GM08714 (cell line): ENCODE measurements around the gene CADM4.
"Not testable (repeated sequence)": the region's sequence is repeated elsewhere in the genome, so short reads cannot be mapped to it uniquely, and the experiment has no call there.

Source experiments
- H3K4me3 ChIP-seq: fragments of 200-500 bp; sonication (Bioruptor generic); 2 replicates; pipeline ENCODE4 v1.5.1; 2014; ENCODE audit warnings: mild to moderate bottlenecking, low read length, inconsistent platforms
- ZNF274 ChIP-seq: IDR thresholded peaks from 2 replicates; pipeline ENCODE4 v1.6.1; 2012; ENCODE audit warnings: mild to moderate bottlenecking, low read depth, low read length

CADM4 gene

DNA sequence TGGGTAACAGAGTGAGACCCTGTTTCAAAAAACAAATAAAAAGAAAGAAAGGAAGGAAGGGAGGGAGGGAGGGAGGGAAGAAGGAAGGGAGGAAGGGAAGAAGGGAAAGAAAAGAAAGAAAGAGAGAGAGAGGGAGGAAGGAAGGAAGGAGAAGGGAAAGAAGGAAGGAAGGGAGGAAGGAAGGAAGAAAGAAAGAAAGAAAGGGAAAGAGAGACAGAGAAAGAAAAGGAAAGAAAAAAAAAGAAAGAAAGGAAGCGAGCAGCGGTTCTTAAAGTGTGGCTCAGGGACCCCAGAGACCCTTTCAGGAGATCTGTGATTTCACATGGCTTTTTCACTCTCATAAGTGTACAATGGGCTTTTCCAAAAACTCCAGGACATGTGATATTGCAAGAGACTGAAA lies 9.9 kb upstream of the CADM4 start:
- TF ChIP-seq ZNF274, result no peak
- no peak overlapping the region for H3K4me3 ChIP-seq

DNA sequence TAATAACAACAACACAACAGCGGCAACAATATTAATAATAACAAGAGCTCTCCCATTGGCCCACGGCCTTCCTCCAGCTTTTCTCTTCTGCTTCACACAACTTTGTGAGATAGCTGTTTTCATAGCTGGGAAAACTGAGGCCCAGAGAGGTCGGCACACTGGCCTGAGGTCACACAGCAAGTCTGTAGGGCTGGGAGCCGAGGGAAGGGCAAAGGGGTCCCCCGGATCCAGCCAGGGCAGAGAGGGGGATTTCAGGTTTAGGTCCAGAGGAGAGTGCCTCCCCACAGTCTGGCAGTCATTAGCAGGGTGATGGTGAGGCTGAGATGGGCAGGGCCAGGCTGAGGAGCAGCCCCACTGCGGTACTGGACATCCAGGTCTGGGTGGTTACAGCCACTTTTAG lies 9.0 kb upstream of the CADM4 start:
- no peak overlapping the region for H3K4me3 ChIP-seq
- no peak for TF ChIP-seq ZNF274

DNA sequence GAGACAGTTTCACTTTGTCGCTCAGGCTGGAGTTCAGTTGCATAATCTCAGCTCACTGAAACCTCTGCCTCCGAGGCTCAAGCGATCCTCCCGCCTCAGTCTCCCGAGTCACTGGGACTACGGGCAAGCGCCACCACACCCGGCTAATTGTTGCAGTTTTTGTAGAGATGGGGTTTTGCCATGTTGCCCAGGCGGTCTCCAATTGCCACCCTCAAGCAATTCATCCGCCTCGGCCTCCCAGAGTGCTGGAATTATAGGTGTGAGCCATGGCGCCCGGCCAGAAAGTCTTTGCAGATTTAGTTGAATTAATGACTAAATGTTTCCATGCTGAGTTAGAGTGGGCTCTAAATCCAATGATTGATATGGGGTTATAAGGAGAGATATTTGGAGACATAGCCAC lies 4.5 kb upstream of the CADM4 start:
- H3K4me3 ChIP-seq, result no peak overlapping the region
- TF ChIP-seq ZNF274, result no peak

DNA sequence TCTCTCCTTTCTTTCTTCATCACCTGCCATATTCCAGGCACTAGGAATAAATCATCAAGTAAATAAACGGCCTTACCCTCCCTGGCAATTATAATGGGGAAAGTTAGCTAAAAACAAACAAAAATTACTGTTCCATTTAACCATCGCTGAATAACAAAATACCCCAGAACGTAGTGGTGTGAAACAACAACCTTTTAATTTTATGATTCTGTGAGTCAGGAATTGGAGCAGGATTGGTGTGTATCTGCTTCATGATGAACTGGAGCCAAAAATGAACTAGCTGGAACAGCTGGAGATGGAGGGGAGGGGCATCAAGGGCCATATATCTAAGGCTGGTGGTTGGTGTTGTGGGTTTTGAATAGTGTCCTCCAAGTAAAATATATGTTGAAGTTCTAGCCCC lies 3.7 kb upstream of the CADM4 start:
- H3K4me3 ChIP-seq, result no peak overlapping the region
- TF ChIP-seq ZNF274, result no peak

DNA sequence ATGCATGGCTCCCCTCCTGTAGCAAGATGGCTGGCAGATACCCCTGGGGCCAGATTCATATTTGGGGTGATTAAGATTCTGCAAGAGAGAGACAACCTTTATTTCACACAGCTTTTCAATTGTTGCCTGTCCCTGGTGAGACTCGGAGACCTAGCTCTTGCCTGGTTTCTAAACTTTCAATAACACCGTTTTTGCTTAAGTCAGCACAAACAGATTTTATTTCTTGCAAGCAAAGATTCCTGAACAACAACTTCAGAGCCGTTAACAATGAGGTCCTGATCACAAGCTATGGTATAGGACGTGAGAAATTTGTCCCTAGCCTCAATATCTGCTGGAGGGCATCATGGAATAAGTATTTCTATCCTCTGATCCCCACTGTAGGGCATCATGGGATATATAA lies 2.9 kb upstream of the CADM4 start:
- H3K4me3 ChIP-seq, result no peak overlapping the region

DNA sequence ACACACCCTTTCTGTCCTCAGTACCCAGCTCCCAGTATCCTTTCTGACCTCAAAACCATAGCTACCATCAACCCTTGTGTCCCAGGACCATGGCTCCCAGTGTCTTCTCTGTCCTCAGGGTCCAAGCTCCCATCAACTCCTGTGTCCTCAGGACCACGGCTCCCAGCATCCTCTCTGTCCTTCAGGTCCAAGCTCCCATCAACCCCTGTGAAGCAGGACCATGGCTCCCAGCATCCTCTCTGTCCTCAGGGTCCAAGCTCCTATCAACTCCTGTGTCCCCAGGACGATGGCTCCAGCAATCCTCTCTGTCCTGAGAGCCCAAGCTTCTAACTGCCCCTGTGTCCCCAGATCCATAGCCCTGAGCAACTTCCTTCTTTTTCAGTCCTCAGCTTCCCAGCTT lies 1.7 kb upstream of the CADM4 start:
- no peak overlapping the region for H3K4me3 ChIP-seq
- TF ChIP-seq ZNF274, result no peak

More for the DNA sequence above, 2.9 kb upstream of the CADM4 start:
- TF ChIP-seq ZNF274, result no peak

DNA sequence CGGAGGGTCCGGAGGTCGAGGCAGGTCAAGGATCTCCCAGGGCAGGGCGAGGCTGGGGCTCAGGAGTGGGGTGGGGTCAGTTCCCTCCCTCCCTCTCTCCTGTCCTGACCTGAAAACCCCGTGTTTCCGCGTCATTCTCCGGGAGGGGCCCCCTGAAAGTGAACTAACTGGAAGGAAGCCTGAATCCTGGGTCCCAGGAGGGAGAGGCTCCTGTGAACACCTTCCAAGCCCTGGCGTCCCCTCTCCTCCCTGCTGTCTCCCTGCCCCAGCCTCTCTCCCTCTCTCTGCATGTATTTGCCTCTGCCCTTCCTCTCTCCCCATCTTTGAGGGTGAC lies 741 bp upstream of the CADM4 start:
- no peak overlapping the region; the same call in 1 of the 2 replicates for H3K4me3 ChIP-seq
- no peak for TF ChIP-seq ZNF274

DNA sequence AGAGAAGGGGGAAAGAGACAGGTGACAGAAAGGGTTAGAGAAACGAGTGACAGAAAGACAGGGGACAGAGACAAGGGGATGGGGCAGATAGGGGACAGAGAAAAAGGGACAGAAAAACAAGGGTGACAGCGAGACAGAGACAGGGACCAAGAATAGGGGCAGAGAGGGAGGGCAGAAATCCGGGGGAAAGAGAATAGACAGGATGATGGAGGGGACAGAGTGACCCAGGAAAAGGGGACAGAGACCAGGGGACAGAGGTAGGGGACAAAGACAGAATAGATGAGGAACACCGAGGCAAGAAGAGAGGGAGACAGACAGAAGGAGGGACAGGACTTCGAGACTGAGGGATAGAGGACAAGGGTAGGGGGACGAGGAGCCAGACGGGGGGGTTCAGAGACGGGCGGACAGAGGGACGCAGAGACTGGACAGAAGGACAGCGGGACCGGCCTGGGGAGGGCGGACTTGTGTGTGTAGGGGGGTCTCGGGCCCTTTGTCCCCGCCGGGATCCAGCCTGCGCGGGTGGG lies 593 bp downstream of the CADM4 start:
- H3K4me3 ChIP-seq, result 0 out of 2 replicates have a peak overlapping the region, but pooled peaks have one; percentile 3
- TF ChIP-seq ZNF274, result no peak

DNA sequence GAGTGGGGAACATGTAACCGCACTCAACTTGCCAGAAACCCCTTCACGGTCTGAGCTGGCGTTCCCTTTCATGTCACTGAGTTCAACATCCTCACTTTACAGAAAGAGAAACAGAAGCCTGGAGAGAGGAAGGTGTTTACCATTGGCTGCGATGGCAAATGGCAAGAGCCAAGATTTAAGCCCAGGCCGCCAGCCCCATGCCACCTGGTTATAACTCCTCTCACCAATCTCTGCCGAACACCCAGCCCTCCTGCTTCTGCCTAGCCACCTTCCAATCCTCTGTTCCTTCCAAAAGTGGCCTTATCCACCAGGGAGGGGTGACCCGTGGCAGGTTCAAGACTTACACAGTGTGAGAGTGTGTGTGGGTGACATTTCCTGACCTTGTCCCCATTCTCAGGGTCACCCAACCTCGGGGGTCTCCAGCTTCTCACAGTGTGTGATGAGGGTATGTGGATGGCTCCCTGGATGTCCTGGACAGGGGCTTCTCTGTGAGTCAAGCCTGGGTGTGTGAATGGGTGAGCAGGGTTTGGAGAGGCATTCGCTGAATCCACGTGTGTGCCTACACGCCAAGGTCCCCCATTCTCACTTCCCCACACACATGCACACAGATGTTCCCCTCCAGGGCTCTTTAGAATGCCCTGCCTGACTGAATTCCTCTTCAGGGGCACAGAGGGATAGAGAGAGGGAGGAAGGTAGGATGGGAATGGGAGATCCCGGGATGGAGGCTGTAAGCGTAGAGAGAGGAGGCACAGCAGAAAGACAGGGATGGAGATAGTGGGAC lies 1.2 kb downstream of the CADM4 start:
- no peak overlapping the region for H3K4me3 ChIP-seq
- TF ChIP-seq ZNF274, result no peak

DNA sequence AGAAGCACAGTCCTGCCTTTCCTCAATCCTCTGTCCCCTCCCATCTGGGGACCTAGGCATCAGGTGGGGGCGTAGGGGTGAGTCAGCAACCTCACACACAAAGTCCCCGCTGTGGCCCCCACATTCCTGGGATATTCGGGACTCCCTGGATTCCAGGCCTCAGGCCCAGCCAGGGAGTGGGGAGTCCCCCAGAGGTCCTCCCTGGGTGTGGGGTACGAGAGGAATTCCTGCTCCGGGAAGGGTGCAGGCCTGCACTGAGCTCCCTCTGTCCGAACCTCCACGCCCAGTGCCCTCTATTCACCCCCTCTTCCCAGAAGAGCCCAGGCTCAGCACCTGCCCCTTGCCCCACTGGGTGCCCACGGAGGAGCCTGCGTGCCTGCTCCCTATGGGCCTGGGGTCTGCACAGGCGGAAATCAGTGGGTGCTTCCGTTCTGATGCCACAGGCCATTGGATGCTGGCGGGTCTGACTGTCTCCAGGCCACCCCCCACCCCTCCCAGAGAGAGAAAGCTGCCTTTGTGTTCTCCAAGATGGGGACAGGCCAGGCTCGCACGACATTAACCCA lies 3.4 kb downstream of the CADM4 start:
- no peak for TF ChIP-seq ZNF274
- no peak overlapping the region for H3K4me3 ChIP-seq

DNA sequence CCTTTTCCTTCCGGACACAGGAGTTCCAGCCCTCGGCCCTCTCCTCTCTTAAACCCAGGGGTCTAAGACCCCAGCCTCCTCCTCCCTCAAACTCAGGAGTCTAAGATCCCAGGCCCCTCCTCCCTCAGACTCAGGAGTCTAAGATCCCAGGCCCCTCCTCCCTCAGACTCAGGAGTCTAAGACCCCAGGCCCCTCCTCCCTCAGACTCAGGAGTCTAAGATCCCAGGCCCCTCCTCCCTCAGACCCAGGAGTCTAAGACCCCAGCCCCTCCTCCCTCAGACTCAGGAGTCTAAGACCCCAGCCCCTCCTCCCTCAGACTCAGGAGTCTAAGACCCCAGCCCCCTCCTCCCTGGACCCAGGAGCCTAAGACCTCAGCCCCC lies 4.1 kb downstream of the CADM4 start:
- not testable (repeated sequence) for H3K4me3 ChIP-seq

DNA sequence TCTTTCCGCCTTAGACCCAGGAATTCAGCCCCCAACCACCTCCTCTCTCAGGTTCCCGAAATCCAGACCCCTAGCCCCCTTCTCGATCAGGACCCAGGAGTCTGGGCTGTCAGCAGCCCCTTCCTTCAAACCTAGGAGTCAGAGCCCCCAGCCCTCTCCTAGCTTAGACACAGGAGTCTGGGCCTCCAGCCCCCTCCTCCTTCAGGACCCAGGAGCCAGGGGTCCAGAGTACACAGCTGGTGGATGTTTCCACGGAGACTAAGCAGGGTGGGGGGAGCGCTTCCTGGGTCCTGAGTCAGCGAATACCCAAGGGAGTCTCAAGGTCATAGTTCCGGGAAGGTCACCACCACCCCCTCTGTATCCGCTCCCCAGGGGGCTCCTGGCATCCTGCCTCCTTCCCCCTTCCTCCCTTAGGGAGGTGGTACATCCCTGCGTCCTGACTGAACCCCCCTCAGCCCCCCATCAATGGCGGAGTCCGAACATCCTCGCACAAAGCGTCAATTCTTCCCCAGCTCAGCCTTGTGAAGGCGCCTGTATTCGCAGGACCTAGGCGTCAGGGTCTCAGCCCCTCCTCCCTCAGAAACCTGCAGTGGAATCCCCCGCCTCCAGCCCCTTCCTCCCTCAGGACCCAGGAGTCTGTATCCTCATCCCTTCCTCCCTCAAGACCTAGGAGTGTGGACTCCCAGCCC lies 4.6 kb downstream of the CADM4 start:
- no peak for TF ChIP-seq ZNF274
- no peak overlapping the region for H3K4me3 ChIP-seq

DNA sequence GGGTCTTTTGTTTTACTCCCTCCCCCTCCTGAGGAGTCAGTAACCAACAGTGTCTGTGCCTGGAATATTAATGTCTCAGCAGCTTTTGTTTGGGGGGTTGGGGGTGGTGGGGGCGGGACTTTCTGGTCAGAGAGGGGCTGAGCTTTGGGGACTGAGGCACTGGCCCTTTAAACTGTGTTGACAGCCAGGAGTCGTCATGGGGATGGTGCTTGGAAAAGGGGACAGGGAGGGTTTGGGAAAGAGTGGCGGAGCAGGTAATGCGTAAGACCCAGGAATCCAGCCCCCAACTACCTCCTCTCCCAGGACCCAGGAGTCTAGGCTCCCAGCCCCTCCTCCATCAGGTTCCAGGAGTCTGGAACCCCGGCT lies 5.2 kb downstream of the CADM4 start:
- no peak overlapping the region for H3K4me3 ChIP-seq
- no peak for TF ChIP-seq ZNF274

DNA sequence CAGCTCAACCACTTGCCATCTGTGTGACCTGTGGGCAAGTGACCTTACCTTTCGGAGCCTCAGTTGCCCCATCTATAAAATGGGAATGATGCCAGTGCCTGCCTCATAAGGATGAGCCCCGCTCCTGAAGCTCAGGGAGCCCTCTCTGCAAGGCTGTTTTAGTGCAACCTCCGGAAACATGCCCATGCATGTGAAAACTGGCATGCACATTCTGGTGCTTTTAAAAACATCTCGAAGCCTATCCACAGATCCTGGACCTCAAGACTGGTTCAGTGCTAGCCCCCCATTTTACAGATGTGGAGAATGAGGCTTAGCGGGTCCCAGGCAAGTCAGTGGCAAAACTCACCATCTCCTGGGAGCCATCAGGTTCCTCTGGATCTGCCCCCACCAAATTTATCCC lies 5.6 kb downstream of the CADM4 start:
- H3K4me3 ChIP-seq, result no peak overlapping the region
- TF ChIP-seq ZNF274, result no peak

DNA sequence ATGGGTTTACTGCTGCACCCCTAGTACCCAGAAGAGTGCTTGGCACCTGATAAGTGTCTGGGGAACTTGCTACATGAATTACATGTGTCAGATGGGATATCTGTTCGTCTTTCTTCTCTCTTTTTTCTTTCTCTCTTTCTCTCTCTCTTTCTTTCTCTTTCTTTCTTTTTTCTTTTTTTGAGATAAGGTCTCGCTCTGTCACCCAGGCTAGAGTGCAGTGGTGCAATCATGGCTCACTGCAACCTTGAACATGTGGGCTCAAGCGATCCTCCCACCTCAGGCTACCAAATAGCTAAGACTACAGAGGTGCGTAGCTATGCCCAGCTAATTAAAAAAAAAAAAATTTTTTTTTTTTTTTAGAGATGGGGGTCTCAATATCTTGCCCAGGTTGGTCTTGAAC lies 6.1 kb downstream of the CADM4 start:
- H3K4me3 ChIP-seq, result no peak overlapping the region
- no peak for TF ChIP-seq ZNF274
